Measurements from ENCODE around the gene KIF6.
A peak's percentile ranks its signal among the peaks of the same experiment; 100 is the strongest.

The KIF6 gene

GRCh38 chr6:39654121-39654520, 71.1 kb downstream of the KIF6 start:
- DNase-seq, result no peak

GRCh38 chr6:39653612-39654011, 71.6 kb downstream of the KIF6 start:
- no peak for DNase-seq

GRCh38 chr6:39649996-39650395, 75.2 kb downstream of the KIF6 start:
- DNase-seq, result no peak

- DNase-seq, result no peak
These were observed 78.3 kb downstream of the KIF6 start for GRCh38 chr6:39646751-39647420.

- DNase-seq, result no peak
These were observed 82.9 kb downstream of the KIF6 start for GRCh38 chr6:39642270-39642669.

- no peak for DNase-seq
These were observed 86.9 kb downstream of the KIF6 start for GRCh38 chr6:39638126-39638822.

- no peak for DNase-seq
These were observed 90.4 kb downstream of the KIF6 start for GRCh38 chr6:39634646-39635341.

- DNase-seq, result no peak
These were observed 100.0 kb downstream of the KIF6 start for GRCh38 chr6:39625209-39625608.

- DNase-seq, result no peak
These were observed 101.5 kb downstream of the KIF6 start for GRCh38 chr6:39623750-39624149.

GRCh38 chr6:39617520-39617919, 107.7 kb downstream of the KIF6 start:
- no peak for DNase-seq

GRCh38 chr6:39617026-39617425, 108.2 kb downstream of the KIF6 start:
- DNase-seq, result no peak

GRCh38 chr6:39615622-39616021, 109.6 kb downstream of the KIF6 start:
- no peak for DNase-seq

GRCh38 chr6:39614393-39614950, 110.7 kb downstream of the KIF6 start:
- no peak for DNase-seq

GRCh38 chr6:39610221-39610620, 115.0 kb downstream of the KIF6 start:
- no peak for DNase-seq

GRCh38 chr6:39608652-39609345, 116.4 kb downstream of the KIF6 start:
- DNase-seq, result no peak

GRCh38 chr6:39602601-39603519, 122.3 kb downstream of the KIF6 start:
- peak; percentile 20 for DNase-seq

- peak; percentile 84 for DNase-seq
These were observed 125.2 kb downstream of the KIF6 start for GRCh38 chr6:39599973-39600372.

GRCh38 chr6:39599341-39599740, 125.9 kb downstream of the KIF6 start:
- no peak for DNase-seq

GRCh38 chr6:39594285-39594684, 130.9 kb downstream of the KIF6 start:
- DNase-seq, result no peak

- DNase-seq, result no peak
These were observed 131.6 kb downstream of the KIF6 start for GRCh38 chr6:39593646-39594045.

GRCh38 chr6:39590871-39591393, 134.3 kb downstream of the KIF6 start:
- DNase-seq, result no peak

- no peak for DNase-seq
These were observed 138.1 kb downstream of the KIF6 start for GRCh38 chr6:39587080-39587479.
